Measurements from ENCODE around the gene ELL.

Gene ELL

DNA sequence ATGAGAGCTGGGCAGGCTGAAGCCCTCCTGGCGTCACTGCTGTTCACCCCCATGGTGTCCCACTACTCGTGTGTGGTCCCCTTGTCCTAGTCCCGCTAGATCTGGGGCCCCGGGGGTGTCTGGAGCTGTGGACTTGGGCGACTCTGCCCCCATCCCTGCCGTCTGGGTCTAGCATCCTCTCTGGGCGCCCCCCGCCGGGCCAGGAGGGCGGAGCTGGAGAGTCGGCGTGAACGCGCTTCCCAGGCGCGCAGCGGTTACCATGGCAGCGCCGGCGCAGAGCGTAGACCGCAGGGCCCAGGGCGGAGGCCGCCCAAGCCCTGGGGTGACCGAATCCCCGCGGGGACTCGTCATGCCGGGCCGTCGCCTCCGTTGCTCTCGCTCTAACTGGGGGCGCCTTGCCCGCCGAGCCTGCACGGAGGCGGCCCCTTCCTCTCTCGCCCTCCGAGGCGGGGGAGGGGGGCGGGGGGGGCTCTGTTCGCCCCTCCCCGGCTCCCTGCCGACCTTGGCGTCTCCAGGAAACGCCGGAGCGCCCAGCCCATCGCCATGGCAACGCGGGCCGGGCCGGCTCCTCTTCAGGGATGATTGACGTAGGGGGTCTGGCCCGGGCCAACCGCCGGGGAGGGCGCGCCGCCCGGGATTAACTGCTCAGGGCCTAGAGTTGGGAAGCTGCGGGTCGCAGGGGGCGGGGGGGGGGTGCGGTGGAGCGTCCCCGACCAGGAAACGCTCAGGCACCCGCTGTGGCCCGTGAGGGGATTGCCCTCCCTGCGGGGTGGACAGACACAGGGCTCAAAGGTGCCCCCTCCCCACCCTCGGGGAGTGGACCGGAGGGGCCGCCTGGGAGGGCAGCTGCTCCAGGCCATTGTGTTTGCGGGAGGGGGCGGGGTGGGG lies 92.8 kb downstream of the ELL start:
- Histone ChIP-seq H3K79me2 (ENCODE audit: low read length) (peaks cover 6% of the 10 kb centered on the region; the same call in 1 of the 2 replicates), H3K27me3 (ENCODE audit: low read depth, low read length) (no peaks in the 10 kb centered on the region), H3K36me3 (replicated peaks; ENCODE audit: low read depth, low read length) (peaks cover 2% of the 10 kb centered on the region), H3K4me2 (ENCODE audit: low read length) (peak overlapping the region; percentile 72), H3K9me3 (ENCODE audit: insufficient read depth, low read length) (no peaks in the 10 kb centered on the region), H3K4me3 (ENCODE audit: low read length) (peak overlapping the region; percentile 70), H3K27ac (ENCODE audit: low read length) (no peak overlapping the region), H2AFZ (ENCODE audit: low read depth, low read length) (no peak overlapping the region), H3K4me1 (ENCODE audit: low read length) (peaks cover 27% of the 10 kb centered on the region), H3K9ac (ENCODE audit: low read length) (peak overlapping the region; percentile 25; the same call in 1 of the 2 replicates), H4K20me1 (ENCODE audit: insufficient read depth, low read length) (peaks cover 36% of the 10 kb centered on the region)
- TF ChIP-seq EZH2phosphoT487 (IDR thresholded peaks at IDR 0.05; ENCODE audit: low read depth), result no peak
- TF ChIP-seq, protein P1, sequence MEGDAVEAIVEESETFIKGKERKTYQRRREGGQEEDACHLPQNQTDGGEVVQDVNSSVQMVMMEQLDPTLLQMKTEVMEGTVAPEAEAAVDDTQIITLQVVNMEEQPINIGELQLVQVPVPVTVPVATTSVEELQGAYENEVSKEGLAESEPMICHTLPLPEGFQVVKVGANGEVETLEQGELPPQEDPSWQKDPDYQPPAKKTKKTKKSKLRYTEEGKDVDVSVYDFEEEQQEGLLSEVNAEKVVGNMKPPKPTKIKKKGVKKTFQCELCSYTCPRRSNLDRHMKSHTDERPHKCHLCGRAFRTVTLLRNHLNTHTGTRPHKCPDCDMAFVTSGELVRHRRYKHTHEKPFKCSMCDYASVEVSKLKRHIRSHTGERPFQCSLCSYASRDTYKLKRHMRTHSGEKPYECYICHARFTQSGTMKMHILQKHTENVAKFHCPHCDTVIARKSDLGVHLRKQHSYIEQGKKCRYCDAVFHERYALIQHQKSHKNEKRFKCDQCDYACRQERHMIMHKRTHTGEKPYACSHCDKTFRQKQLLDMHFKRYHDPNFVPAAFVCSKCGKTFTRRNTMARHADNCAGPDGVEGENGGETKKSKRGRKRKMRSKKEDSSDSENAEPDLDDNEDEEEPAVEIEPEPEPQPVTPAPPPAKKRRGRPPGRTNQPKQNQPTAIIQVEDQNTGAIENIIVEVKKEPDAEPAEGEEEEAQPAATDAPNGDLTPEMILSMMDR (IDR thresholded peaks at IDR 0.05; ENCODE audit: low read depth, low read length), result peak; percentile 8; the same call in 1 of the 2 replicates

DNA sequence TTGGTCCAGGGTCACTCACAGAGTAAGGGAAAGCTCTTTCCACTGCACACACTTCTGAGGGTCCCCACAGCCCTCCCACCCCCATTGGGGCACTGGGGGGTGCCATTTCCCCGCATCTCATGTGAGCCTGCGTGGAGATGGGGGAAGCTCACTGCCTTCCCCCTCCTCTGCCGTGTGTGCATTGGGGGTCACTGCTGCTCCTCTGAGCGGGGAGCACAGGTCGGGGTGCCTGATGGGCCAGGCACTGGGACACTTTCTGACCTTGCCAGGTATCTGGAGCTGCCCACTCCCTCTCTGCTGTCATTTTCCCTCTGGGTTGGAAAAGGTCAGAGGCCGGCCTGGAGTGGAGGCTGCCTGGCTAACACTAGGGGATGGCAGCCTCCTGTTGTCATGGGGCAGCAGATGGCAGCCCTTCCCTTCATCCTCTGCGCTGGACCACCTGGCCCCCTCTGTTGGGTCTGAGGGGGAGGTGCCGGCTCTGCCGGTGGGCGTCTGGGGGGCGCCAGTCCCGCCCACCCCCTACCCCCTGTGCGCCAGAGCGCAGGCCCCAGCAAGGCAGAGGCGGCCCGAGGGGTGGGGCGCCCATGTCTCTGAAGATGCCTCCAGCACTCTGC lies 93.6 kb downstream of the ELL start:
- peaks cover 14% of the 10 kb centered on the region for H3K79me2 ChIP-seq (ENCODE audit: low read length)
- H3K36me3 ChIP-seq (replicated peaks; ENCODE audit: low read depth, low read length), result peaks cover 2% of the 10 kb centered on the region
- peak overlapping the region; percentile 70; the same call in 1 of the 2 replicates for H3K4me3 ChIP-seq (ENCODE audit: low read length)
- peaks cover 41% of the 10 kb centered on the region for H4K20me1 ChIP-seq (ENCODE audit: insufficient read depth, low read length)
- no peaks in the 10 kb centered on the region for H3K27me3 ChIP-seq (ENCODE audit: low read depth, low read length)
- peaks cover 26% of the 10 kb centered on the region for H3K4me1 ChIP-seq (ENCODE audit: low read length)
- no peak overlapping the region for H2AFZ ChIP-seq (ENCODE audit: low read depth, low read length)
- peak overlapping the region; percentile 72 for H3K4me2 ChIP-seq (ENCODE audit: low read length)
- no peaks in the 10 kb centered on the region for H3K9me3 ChIP-seq (ENCODE audit: insufficient read depth, low read length)
- no peak overlapping the region for H3K27ac ChIP-seq (ENCODE audit: low read length)
- no peak overlapping the region for H3K9ac ChIP-seq (ENCODE audit: low read length)
- TF ChIP-seq EZH2phosphoT487 (IDR thresholded peaks at IDR 0.05; ENCODE audit: low read depth), result no peak
- TF ChIP-seq, protein P1 (IDR thresholded peaks at IDR 0.05; ENCODE audit: low read depth, low read length), result no peak

DNA sequence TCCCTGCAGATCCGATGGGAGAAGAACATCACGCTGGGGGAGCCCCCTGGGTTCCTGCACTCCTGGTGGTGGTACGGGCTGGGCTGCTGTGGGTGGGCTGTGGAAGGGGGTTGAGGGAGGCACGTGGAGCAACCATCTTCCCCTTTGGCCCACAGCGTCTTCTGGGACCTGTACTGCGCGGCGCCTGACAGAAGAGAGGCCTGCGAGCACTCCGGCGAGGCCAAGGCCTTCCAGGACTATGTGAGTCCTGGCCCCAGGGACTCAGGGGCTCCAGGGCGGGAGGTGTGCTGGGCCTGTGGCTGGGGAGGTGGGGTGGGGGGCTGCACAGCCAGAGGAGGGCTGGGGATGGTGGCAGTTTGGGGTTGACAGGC lies 94.1 kb downstream of the ELL start:
- Histone ChIP-seq H3K4me3 (ENCODE audit: low read length) (no peak overlapping the region), H3K9me3 (ENCODE audit: insufficient read depth, low read length) (no peaks in the 10 kb centered on the region), H4K20me1 (ENCODE audit: insufficient read depth, low read length) (peaks cover 47% of the 10 kb centered on the region), H3K27ac (ENCODE audit: low read length) (no peak overlapping the region), H3K79me2 (ENCODE audit: low read length) (peaks cover 18% of the 10 kb centered on the region), H3K4me2 (ENCODE audit: low read length) (no peak overlapping the region), H3K27me3 (ENCODE audit: low read depth, low read length) (no peaks in the 10 kb centered on the region), H2AFZ (ENCODE audit: low read depth, low read length) (no peak overlapping the region), H3K36me3 (replicated peaks; ENCODE audit: low read depth, low read length) (peaks cover 2% of the 10 kb centered on the region), H3K4me1 (ENCODE audit: low read length) (peaks cover 26% of the 10 kb centered on the region), H3K9ac (ENCODE audit: low read length) (no peak overlapping the region)
- no peak for TF ChIP-seq EZH2phosphoT487 (IDR thresholded peaks at IDR 0.05; ENCODE audit: low read depth)
- TF ChIP-seq, protein P1 (IDR thresholded peaks at IDR 0.05; ENCODE audit: low read depth, low read length), result no peak

DNA sequence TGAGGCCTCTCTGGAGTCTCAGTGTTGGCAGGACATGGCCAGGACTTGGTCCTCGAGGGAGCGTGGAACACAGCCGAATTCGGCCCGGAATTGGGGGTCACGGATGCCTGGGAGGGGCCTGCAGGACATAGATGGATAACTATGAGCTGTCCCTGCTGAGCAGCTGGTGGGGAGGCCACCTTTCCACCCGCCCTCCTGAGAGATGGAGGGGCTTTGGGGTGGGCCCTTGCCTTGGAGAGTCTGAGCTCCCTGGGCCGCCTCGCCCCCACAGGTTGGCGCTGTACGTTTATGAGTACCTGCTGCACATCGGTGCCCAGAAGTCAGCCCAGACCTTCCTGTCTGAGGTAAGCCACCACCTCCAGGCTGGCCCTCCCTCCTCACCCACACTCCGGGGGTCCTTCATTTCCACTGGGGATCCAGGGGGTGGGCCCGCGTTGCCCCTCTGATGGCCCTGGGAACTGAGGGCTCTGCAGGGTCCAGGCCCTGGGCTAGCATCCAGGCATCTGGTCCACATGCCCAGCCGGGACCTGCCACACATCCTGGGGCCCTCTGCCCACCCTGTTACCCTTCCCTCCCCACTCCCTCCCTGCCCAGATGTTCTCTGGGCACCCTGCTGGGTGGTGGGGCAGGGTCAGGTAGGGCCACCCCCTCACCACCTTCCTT lies 94.7 kb downstream of the ELL start:
- Histone ChIP-seq H3K79me2 (ENCODE audit: low read length) (peaks cover 22% of the 10 kb centered on the region), H4K20me1 (ENCODE audit: insufficient read depth, low read length) (peaks cover 51% of the 10 kb centered on the region), H3K9me3 (ENCODE audit: insufficient read depth, low read length) (no peaks in the 10 kb centered on the region), H3K27ac (ENCODE audit: low read length) (no peak overlapping the region), H2AFZ (ENCODE audit: low read depth, low read length) (no peak overlapping the region), H3K27me3 (ENCODE audit: low read depth, low read length) (no peaks in the 10 kb centered on the region), H3K9ac (ENCODE audit: low read length) (no peak overlapping the region), H3K4me3 (ENCODE audit: low read length) (no peak overlapping the region), H3K4me2 (ENCODE audit: low read length) (no peak overlapping the region), H3K36me3 (replicated peaks; ENCODE audit: low read depth, low read length) (peaks cover 2% of the 10 kb centered on the region), H3K4me1 (ENCODE audit: low read length) (peaks cover 26% of the 10 kb centered on the region)
- no peak for TF ChIP-seq EZH2phosphoT487 (IDR thresholded peaks at IDR 0.05; ENCODE audit: low read depth)
- TF ChIP-seq, protein P1 (IDR thresholded peaks at IDR 0.05; ENCODE audit: low read depth, low read length), result no peak
